ENCODE results near the gene GNG2. TPM values are rescaled to one million over a fixed set of nuclear protein-coding genes. Genes with fewer than 3 reads are reported as not detected.

The GNG2 gene
- total RNA-seq, 1 experiment from 2014 or later = 8.6 TPM

DNA sequence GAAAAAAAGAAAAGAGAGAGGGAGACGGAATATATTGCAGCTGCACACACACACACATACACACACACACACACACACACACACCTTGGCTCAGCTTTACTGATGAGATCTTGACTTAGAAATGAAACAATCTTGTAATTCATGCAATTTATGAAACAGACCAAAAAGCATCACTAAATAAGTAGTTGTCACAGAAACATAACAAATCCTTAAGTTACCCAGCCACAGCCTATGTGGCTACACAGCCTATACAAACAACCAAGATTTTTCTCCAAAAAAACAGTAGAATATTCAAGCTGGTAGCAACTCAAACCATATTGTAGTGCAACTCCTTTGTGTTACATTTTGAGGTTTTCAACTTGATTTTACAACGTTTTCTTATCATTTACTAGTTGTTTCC, 37.9 kb upstream of the GNG2 start:
- H3K9me3 ChIP-seq = no peaks in the 10 kb centered on the region
- POLR2A ChIA-PET = no interaction called here

DNA sequence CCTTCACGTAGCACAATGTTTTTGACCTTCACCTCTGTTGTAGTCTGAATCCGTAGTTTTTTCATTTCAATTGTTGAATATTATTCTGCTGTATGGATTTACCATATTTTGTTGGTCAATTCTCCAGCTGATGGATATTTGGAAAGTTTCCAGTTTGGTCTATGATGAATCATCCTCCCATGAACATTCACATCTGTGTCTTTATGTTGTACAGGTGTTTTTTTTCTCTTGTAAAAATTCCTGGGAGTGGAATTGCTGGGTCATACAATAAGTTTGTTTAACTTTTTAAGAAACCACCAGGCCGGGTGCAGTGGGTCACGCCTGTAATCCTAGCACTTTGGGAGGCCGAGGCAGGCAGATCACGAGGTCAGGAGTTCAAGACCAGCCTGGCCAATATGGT, 36.7 kb upstream of the GNG2 start:
- Histone ChIP-seq H3K4me1 (no peaks in the 10 kb centered on the region), H3K36me3 (ENCODE audit: control insufficient read depth, insufficient read depth, low read length) (no peaks in the 10 kb centered on the region), H3K9me3 (no peaks in the 10 kb centered on the region), H3K27me3 (replicated peaks; ENCODE audit: control insufficient read depth, insufficient read depth, low read length) (no peaks in the 10 kb centered on the region), H3K4me3 (ENCODE audit: low read depth, low read length) (no peak overlapping the region)
- Mint-ChIP-seq H3K27me3 (ENCODE audit: insufficient read depth, unreplicated experiment) (peaks cover 5% of the 10 kb centered on the region), H3K27ac (ENCODE audit: unreplicated experiment) (no peak overlapping the region), H3K9me3 (ENCODE audit: unreplicated experiment) (no peaks in the 10 kb centered on the region), H3K4me1 (ENCODE audit: low read depth, unreplicated experiment) (no peaks in the 10 kb centered on the region), H3K36me3 (ENCODE audit: insufficient read depth, unreplicated experiment) (no peaks in the 10 kb centered on the region), H3K4me3 (ENCODE audit: unreplicated experiment) (no peak overlapping the region)
- TF ChIP-seq, protein P1, sequence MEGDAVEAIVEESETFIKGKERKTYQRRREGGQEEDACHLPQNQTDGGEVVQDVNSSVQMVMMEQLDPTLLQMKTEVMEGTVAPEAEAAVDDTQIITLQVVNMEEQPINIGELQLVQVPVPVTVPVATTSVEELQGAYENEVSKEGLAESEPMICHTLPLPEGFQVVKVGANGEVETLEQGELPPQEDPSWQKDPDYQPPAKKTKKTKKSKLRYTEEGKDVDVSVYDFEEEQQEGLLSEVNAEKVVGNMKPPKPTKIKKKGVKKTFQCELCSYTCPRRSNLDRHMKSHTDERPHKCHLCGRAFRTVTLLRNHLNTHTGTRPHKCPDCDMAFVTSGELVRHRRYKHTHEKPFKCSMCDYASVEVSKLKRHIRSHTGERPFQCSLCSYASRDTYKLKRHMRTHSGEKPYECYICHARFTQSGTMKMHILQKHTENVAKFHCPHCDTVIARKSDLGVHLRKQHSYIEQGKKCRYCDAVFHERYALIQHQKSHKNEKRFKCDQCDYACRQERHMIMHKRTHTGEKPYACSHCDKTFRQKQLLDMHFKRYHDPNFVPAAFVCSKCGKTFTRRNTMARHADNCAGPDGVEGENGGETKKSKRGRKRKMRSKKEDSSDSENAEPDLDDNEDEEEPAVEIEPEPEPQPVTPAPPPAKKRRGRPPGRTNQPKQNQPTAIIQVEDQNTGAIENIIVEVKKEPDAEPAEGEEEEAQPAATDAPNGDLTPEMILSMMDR (IDR thresholded peaks at IDR 0.05; ENCODE audit: insufficient read depth in 1 of 2, low read depth in 1 of 2, low read length in 1 of 2, severe bottlenecking in 1 of 2, unreplicated experiment in 1 of 2) = no peak
- ChIA-PET POLR2A (no interaction called here), CTCF (no interaction called here)
- no TSS peak for BruUV-seq (replicated peaks)
- intact Hi-C loops (cut with micrococcal nuclease; ENCODE audit: unreplicated experiment) = no loop called here
- DNase-seq = no peak

More for the DNA sequence above, 37.9 kb upstream of the GNG2 start:
- Mint-ChIP-seq H3K27ac (ENCODE audit: unreplicated experiment) (no peak overlapping the region), H3K36me3 (ENCODE audit: insufficient read depth, unreplicated experiment) (no peaks in the 10 kb centered on the region), H3K9me3 (ENCODE audit: unreplicated experiment) (no peaks in the 10 kb centered on the region), H3K27me3 (ENCODE audit: insufficient read depth, unreplicated experiment) (peaks cover 5% of the 10 kb centered on the region), H3K4me3 (ENCODE audit: unreplicated experiment) (no peak overlapping the region), H3K4me1 (ENCODE audit: low read depth, unreplicated experiment) (no peaks in the 10 kb centered on the region)
- no peaks in the 10 kb centered on the region for H3K4me1 ChIP-seq
- no peak for DNase-seq
- TF ChIP-seq, protein P1 (IDR thresholded peaks at IDR 0.05; ENCODE audit: insufficient read depth in 1 of 2, low read depth in 1 of 2, low read length in 1 of 2, severe bottlenecking in 1 of 2, unreplicated experiment in 1 of 2) = no peak
- CTCF ChIA-PET = no interaction called here
- intact Hi-C loops (cut with micrococcal nuclease; ENCODE audit: unreplicated experiment) = no loop called here
- no TSS peak for BruUV-seq (replicated peaks)
- H3K27me3 ChIP-seq (replicated peaks; ENCODE audit: control insufficient read depth, insufficient read depth, low read length) = no peaks in the 10 kb centered on the region
- H3K4me3 ChIP-seq (ENCODE audit: low read depth, low read length) = no peak overlapping the region
- no peaks in the 10 kb centered on the region for H3K36me3 ChIP-seq (ENCODE audit: control insufficient read depth, insufficient read depth, low read length)

DNA sequence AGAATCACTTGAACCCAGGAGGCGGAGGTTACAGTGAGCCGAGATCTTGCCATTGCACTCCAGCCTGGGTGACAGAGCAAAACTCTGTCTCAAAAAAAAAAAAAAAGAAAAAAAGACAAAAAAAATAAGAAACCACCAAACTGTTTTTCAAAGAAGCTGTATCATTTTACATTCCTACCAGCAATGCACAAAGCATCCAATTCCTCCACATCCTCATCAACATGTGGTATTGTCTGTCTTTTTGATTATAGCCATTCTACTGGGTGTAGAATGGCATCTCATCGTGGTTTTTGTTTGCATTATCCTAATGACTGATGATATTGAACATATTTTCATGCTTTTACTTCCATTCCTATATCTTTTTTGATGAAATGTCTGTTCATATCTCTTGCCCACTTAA, 36.2 kb upstream of the GNG2 start:
- H3K36me3 ChIP-seq (ENCODE audit: control insufficient read depth, insufficient read depth, low read length) = no peaks in the 10 kb centered on the region
- TF ChIP-seq, protein P1 (IDR thresholded peaks at IDR 0.05; ENCODE audit: insufficient read depth in 1 of 2, low read depth in 1 of 2, low read length in 1 of 2, severe bottlenecking in 1 of 2, unreplicated experiment in 1 of 2) = no peak
- H3K36me3 Mint-ChIP-seq (ENCODE audit: insufficient read depth, unreplicated experiment) = no peaks in the 10 kb centered on the region
- H3K9me3 ChIP-seq = no peaks in the 10 kb centered on the region
- no TSS peak for BruUV-seq (replicated peaks)
- H3K27me3 Mint-ChIP-seq (ENCODE audit: insufficient read depth, unreplicated experiment) = peaks cover 5% of the 10 kb centered on the region
- no peaks in the 10 kb centered on the region for H3K4me1 Mint-ChIP-seq (ENCODE audit: low read depth, unreplicated experiment)
- no peak for DNase-seq
- ChIA-PET POLR2A (no interaction called here), CTCF (no interaction called here)
- no peaks in the 10 kb centered on the region for H3K27me3 ChIP-seq (replicated peaks; ENCODE audit: control insufficient read depth, insufficient read depth, low read length)
- H3K4me3 Mint-ChIP-seq (ENCODE audit: unreplicated experiment) = no peak overlapping the region
- no peaks in the 10 kb centered on the region for H3K9me3 Mint-ChIP-seq (ENCODE audit: unreplicated experiment)
- no peak overlapping the region for H3K27ac Mint-ChIP-seq (ENCODE audit: unreplicated experiment)
- intact Hi-C loops (cut with micrococcal nuclease; ENCODE audit: unreplicated experiment) = no loop called here
- no peak overlapping the region for H3K4me3 ChIP-seq (ENCODE audit: low read depth, low read length)
- no peaks in the 10 kb centered on the region for H3K4me1 ChIP-seq

Measured in Caco-2 (cell line).